ENCODE measurements around the gene CHCT1. TPM values are rescaled to one million over a fixed set of nuclear protein-coding genes. Genes with fewer than 3 reads are reported as not detected.
"Not testable (repeated sequence)": the region's sequence is repeated elsewhere in the genome, so short reads cannot be mapped to it uniquely, and the experiment has no call there.

Gene CHCT1
- total RNA-seq, 1 experiment from 2014 or later: not detected

DNA sequence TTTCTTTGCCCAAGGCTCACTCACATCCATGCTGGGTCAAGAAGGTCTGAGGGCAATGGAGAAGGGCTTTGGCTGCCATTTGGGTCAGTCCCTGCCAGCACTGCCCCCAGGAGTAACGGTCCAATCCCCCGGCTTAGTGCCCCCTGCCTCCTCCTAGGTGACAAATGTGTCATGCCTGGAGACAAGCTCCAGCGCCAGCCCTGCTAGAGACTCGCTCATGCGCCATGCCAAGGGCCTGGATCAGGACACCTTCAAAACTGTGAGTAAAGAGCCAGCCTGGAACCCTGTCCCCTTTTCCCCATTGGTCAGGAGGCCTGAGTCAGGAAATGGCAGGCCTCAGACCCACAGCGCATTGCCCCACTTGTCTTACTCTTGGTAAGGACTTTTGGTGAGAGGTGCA, 3.3 kb downstream of the CHCT1 start:
- Histone ChIP-seq H3K4me3 (ENCODE audit: low read length) (no peak overlapping the region), H3K36me3 (ENCODE audit: insufficient read depth, low read length) (no peaks in the 10 kb centered on the region), H3K9ac (ENCODE audit: low read length) (no peak overlapping the region), H4K20me1 (ENCODE audit: insufficient read depth, low read depth, low read length) (no peaks in the 10 kb centered on the region), H3K9me3 (ENCODE audit: low read length) (no peaks in the 10 kb centered on the region), H3K4me1 (ENCODE audit: low read length) (peaks cover 10% of the 10 kb centered on the region), H3K27ac (ENCODE audit: low read length) (no peak overlapping the region), H3K79me2 (ENCODE audit: low read length) (no peaks in the 10 kb centered on the region), H3K9me2 (replicated peaks; ENCODE audit: insufficient read depth, low read length) (no peaks in the 10 kb centered on the region), H3K27me3 (ENCODE audit: low read length) (no peaks in the 10 kb centered on the region), H2AFZ (ENCODE audit: low read length) (no peak overlapping the region), H3K4me2 (ENCODE audit: low read depth, low read length, poor library complexity, severe bottlenecking) (no peak overlapping the region)
- DNase-seq: no peak

DNA sequence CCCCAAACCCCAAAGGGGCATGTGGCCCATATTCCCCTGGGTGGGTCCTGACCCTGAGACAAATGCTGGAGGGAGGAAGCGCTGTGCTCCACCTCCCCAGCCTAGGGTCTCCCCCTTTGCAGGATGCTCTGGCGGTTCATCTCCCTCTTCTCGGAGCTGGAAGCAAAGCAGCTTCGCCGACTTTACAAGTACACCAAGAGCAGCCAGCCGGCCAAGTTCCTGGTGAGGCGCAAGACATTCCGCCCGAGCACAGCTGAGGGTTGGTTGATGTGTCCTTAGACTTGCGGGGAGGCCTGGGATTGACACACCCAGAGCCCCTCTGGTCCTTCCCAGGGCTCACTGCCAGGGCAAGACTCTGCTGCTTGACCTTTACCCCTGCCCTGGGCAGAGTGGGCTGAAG, 4.3 kb downstream of the CHCT1 start:
- no peaks in the 10 kb centered on the region for H3K9me2 ChIP-seq (replicated peaks; ENCODE audit: insufficient read depth, low read length)
- H3K27me3 ChIP-seq (ENCODE audit: low read length): no peaks in the 10 kb centered on the region
- no peaks in the 10 kb centered on the region for H3K9me3 ChIP-seq (ENCODE audit: low read length)
- H2AFZ ChIP-seq (ENCODE audit: low read length): no peak overlapping the region
- no peaks in the 10 kb centered on the region for H3K79me2 ChIP-seq (ENCODE audit: low read length)
- no peak overlapping the region for H3K27ac ChIP-seq (ENCODE audit: low read length)
- no peak for DNase-seq
- no peak overlapping the region for H3K4me3 ChIP-seq (ENCODE audit: low read length)
- H3K4me2 ChIP-seq (ENCODE audit: low read depth, low read length, poor library complexity, severe bottlenecking): no peak overlapping the region
- no peaks in the 10 kb centered on the region for H4K20me1 ChIP-seq (ENCODE audit: insufficient read depth, low read depth, low read length)
- no peak overlapping the region for H3K9ac ChIP-seq (ENCODE audit: low read length)
- no peaks in the 10 kb centered on the region for H3K36me3 ChIP-seq (ENCODE audit: insufficient read depth, low read length)
- peaks cover 5% of the 10 kb centered on the region for H3K4me1 ChIP-seq (ENCODE audit: low read length)

- not testable (repeated sequence) for H3K27ac ChIP-seq (ENCODE audit: low read length); H3K79me2 ChIP-seq (ENCODE audit: low read length); H3K9me3 ChIP-seq (ENCODE audit: low read length); H3K36me3 ChIP-seq (ENCODE audit: insufficient read depth, low read length); H3K9me2 ChIP-seq (replicated peaks; ENCODE audit: insufficient read depth, low read length); H4K20me1 ChIP-seq (ENCODE audit: insufficient read depth, low read depth, low read length); H3K4me3 ChIP-seq (ENCODE audit: low read length); H3K27me3 ChIP-seq (ENCODE audit: low read length); H3K4me2 ChIP-seq (ENCODE audit: low read depth, low read length, poor library complexity, severe bottlenecking); H2AFZ ChIP-seq (ENCODE audit: low read length); DNase-seq; H3K4me1 ChIP-seq (ENCODE audit: low read length); H3K9ac ChIP-seq (ENCODE audit: low read length)
These were observed 6.2 kb downstream of the CHCT1 start for GRCh38 chr17:60428491-60428890.

GRCh38 chr17:60430561-60430960, 8.3 kb downstream of the CHCT1 start:
- H2AFZ ChIP-seq (ENCODE audit: low read length); H3K79me2 ChIP-seq (ENCODE audit: low read length); H3K4me3 ChIP-seq (ENCODE audit: low read length); DNase-seq; H3K4me2 ChIP-seq (ENCODE audit: low read depth, low read length, poor library complexity, severe bottlenecking); H3K9me3 ChIP-seq (ENCODE audit: low read length); H3K9me2 ChIP-seq (replicated peaks; ENCODE audit: insufficient read depth, low read length); H3K27me3 ChIP-seq (ENCODE audit: low read length); H4K20me1 ChIP-seq (ENCODE audit: insufficient read depth, low read depth, low read length); H3K36me3 ChIP-seq (ENCODE audit: insufficient read depth, low read length); H3K27ac ChIP-seq (ENCODE audit: low read length); H3K4me1 ChIP-seq (ENCODE audit: low read length); H3K9ac ChIP-seq (ENCODE audit: low read length): not testable (repeated sequence)

DNA sequence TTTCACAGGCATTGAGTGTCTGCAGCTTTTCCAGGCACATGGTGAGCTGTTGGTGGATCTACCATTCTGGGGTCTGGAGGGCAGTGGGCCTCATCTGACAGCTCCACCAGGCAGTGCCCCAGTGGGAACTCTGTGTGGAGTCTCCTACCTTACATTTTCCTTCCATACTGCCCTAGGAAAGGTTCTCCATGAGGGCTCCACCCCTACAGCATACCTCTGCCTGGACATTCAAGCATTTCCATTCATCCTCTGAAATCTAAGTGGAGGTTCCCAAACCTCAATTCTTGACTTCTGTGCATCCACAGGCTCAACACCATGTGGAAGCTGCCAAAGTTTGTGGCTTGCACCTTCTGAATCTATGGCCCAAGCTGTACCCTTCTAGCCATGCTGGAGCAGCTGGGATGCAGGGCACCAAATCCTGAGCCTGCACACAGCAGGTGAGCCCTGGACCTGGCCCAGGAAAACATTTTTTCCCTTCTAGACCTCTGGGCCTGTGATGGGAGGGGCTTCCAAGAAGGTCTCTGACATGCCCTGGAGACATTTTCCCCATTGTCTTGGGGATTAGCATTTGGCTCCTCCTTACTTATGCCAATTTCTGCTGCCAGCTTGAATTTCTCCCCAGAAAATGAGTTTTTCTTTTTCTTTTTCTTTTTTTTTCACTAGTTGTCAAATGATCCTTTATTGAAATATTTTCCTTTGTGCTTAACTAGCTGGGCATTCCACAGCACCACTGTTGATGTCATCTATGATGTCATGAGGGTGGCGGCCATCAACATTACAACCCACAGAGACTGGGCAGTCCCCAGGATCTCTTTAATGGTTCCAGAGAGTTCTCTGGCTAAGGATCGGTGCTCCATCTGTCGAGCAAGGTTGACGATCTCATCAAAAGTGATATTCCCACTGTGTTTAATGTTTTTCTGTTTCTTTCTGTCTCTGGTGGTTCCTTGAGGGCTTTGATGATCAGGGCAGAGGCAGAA, 11.0 kb downstream of the CHCT1 start:
- H3K27me3 ChIP-seq (ENCODE audit: low read length); H3K79me2 ChIP-seq (ENCODE audit: low read length); H3K9ac ChIP-seq (ENCODE audit: low read length); H3K27ac ChIP-seq (ENCODE audit: low read length); H3K4me2 ChIP-seq (ENCODE audit: low read depth, low read length, poor library complexity, severe bottlenecking); DNase-seq; H3K4me3 ChIP-seq (ENCODE audit: low read length); H3K36me3 ChIP-seq (ENCODE audit: insufficient read depth, low read length); H3K9me2 ChIP-seq (replicated peaks; ENCODE audit: insufficient read depth, low read length); H3K4me1 ChIP-seq (ENCODE audit: low read length); H4K20me1 ChIP-seq (ENCODE audit: insufficient read depth, low read depth, low read length); H3K9me3 ChIP-seq (ENCODE audit: low read length); H2AFZ ChIP-seq (ENCODE audit: low read length): not testable (repeated sequence)

DNA sequence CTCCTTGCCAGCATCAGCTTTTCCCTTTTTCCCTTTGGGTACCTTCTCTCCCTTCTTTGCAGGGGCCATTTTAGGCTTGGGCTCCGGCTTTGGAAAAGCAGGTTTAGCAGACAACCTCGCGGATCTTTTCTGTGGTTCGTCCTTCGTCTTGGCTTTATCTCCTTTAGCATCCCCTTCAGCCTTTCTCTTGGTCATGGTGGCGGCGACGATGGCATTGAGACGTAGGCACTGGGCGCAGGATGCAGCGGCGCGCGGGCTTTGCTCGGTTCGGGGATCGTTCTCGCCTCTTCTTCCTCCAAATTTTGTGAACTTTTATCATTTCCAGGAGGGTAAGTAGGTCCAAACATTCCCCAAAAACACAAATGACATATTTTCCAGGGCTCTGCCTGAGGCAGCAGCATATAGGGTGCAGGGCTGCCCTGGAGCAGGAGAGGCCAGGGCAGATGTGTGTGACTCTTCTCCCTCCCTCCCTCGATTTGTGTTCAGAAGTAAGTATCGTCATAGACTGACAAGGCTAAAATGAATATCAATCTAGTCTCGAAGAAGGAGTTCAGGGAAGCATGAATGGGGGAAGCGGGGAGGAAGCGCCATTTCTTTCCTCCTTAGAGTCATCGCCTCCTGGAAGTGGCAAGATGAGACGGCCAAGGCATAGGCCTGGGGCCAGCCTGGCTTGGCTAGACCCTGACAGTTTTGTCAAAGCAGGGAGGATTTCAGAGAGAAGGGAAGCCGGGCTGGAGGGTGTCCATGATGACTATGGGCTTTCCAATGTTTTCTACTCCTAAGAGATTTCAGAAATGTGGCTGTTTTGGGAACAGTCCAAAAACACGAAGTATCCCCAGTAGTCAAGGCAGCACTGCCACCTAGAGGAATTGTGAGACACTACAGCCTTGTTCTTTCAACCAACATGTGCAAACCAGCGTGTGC, 13.2 kb downstream of the CHCT1 start:
- Histone ChIP-seq H3K79me2 (ENCODE audit: low read length) (no peaks in the 10 kb centered on the region), H3K4me3 (ENCODE audit: low read length) (no peak overlapping the region), H4K20me1 (ENCODE audit: insufficient read depth, low read depth, low read length) (no peaks in the 10 kb centered on the region), H3K9ac (ENCODE audit: low read length) (no peak overlapping the region), H3K9me2 (replicated peaks; ENCODE audit: insufficient read depth, low read length) (no peaks in the 10 kb centered on the region), H3K36me3 (ENCODE audit: insufficient read depth, low read length) (no peaks in the 10 kb centered on the region), H2AFZ (ENCODE audit: low read length) (no peak overlapping the region), H3K27ac (ENCODE audit: low read length) (no peak overlapping the region), H3K4me2 (ENCODE audit: low read depth, low read length, poor library complexity, severe bottlenecking) (no peak overlapping the region), H3K4me1 (ENCODE audit: low read length) (peaks cover 10% of the 10 kb centered on the region), H3K27me3 (ENCODE audit: low read length) (no peaks in the 10 kb centered on the region), H3K9me3 (ENCODE audit: low read length) (no peaks in the 10 kb centered on the region)
- DNase-seq: peak; percentile 89

DNA sequence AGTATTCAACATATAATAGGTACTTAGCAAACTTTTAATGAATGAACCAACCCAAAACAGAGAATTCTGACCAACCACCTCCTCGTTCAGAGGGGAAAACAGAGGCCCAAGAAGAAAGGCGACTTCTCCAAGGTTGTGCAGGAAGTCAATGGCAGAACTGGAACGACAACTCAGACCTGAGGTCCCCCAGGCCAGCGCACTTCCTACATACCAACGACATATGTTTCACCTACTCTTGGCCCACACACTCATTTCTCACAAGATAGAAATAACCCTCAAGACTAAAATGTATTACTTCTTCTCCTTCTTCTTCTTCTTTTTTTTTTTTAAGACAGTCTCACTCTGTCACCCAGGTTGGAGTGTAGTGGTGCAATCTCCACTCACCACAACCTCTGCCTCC, 14.4 kb downstream of the CHCT1 start:
- DNase-seq: no peak
- H3K9me3 ChIP-seq (ENCODE audit: low read length): no peaks in the 10 kb centered on the region
- no peaks in the 10 kb centered on the region for H4K20me1 ChIP-seq (ENCODE audit: insufficient read depth, low read depth, low read length)
- H3K4me1 ChIP-seq (ENCODE audit: low read length): peaks cover 10% of the 10 kb centered on the region
- H3K9ac ChIP-seq (ENCODE audit: low read length): no peak overlapping the region
- H3K36me3 ChIP-seq (ENCODE audit: insufficient read depth, low read length): no peaks in the 10 kb centered on the region
- H3K27ac ChIP-seq (ENCODE audit: low read length): no peak overlapping the region
- no peak overlapping the region for H3K4me3 ChIP-seq (ENCODE audit: low read length)
- H3K4me2 ChIP-seq (ENCODE audit: low read depth, low read length, poor library complexity, severe bottlenecking): no peak overlapping the region
- no peak overlapping the region for H2AFZ ChIP-seq (ENCODE audit: low read length)
- H3K9me2 ChIP-seq (replicated peaks; ENCODE audit: insufficient read depth, low read length): no peaks in the 10 kb centered on the region
- H3K27me3 ChIP-seq (ENCODE audit: low read length): no peaks in the 10 kb centered on the region
- no peaks in the 10 kb centered on the region for H3K79me2 ChIP-seq (ENCODE audit: low read length)

DNA sequence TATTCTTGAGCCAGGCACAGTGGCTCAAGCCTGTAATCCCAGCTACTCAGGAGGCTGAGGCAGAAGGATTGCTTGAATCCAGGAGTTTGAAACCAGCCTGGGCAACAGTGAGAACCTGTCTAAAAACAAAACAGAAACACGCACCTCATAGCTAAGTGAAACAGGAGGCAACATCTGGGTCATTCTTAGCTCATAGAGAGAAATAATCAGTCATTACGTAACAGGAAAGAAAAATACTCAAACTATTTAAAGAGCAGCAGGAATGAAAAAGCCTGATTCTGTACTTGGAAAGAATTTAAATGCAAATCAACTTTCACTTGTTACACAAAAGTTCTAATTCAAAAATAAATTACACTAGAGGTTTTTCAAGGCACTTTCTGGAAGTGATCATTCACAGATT, 17.2 kb downstream of the CHCT1 start:
- Histone ChIP-seq H3K4me1 (ENCODE audit: low read length) (peaks cover 10% of the 10 kb centered on the region), H3K27me3 (ENCODE audit: low read length) (no peaks in the 10 kb centered on the region), H3K36me3 (ENCODE audit: insufficient read depth, low read length) (no peaks in the 10 kb centered on the region), H3K9ac (ENCODE audit: low read length) (no peak overlapping the region), H3K4me2 (ENCODE audit: low read depth, low read length, poor library complexity, severe bottlenecking) (no peak overlapping the region), H3K79me2 (ENCODE audit: low read length) (no peaks in the 10 kb centered on the region), H4K20me1 (ENCODE audit: insufficient read depth, low read depth, low read length) (no peaks in the 10 kb centered on the region), H3K27ac (ENCODE audit: low read length) (no peak overlapping the region), H2AFZ (ENCODE audit: low read length) (no peak overlapping the region), H3K4me3 (ENCODE audit: low read length) (no peak overlapping the region), H3K9me2 (replicated peaks; ENCODE audit: insufficient read depth, low read length) (no peaks in the 10 kb centered on the region), H3K9me3 (ENCODE audit: low read length) (no peaks in the 10 kb centered on the region)
- no peak for DNase-seq

Data from Karpas-422 (cell line).